GM10266 (cell line): Measurements from ENCODE around the gene KIRREL1.

Source experiments
- DNase-seq: peaks from one replicate; pipeline ENCODE4 v3.0.0; 2012; ENCODE audit errors: extremely low spot score
- TF ChIP-seq, protein P1 (sequence below): IDR thresholded peaks from 2 replicates; pipeline ENCODE4 v1.5.1; 2012; ENCODE audit warnings: mild to moderate bottlenecking, low read depth; ENCODE audit not compliant: control insufficient read depth, insufficient read depth; ENCODE audit errors: missing control alignments

Gene KIRREL1

DNA sequence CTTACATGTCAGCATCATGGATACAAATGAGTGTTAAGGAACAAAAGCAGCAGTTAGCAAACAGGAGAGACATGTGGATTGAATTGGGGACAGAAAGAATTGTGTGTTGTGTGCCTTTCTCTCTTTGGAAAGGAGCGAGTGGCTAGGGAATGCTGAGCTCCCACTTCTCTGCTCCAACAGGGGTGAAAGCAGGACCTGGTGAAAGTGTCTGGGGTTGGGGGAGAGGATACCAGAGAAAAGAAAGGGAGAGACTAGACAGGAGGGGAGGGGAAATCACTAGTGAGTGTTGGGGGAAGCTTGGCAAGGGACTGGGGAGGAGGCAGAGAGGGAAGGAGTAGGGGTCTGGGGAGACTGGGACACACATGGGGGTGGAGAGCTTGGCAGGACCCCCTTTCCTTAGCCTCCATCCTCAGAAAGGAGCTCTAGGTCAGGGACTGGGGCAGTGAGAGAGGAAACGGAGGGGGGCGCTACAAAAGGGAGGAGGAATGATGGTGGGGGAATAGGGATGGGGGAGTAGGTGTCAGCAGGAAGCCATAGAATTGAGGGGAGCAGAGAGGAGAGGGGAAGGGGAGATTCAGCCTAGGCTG lies 2.2 kb downstream of the KIRREL1 start:
- no peak for DNase-seq
- TF ChIP-seq, protein P1, sequence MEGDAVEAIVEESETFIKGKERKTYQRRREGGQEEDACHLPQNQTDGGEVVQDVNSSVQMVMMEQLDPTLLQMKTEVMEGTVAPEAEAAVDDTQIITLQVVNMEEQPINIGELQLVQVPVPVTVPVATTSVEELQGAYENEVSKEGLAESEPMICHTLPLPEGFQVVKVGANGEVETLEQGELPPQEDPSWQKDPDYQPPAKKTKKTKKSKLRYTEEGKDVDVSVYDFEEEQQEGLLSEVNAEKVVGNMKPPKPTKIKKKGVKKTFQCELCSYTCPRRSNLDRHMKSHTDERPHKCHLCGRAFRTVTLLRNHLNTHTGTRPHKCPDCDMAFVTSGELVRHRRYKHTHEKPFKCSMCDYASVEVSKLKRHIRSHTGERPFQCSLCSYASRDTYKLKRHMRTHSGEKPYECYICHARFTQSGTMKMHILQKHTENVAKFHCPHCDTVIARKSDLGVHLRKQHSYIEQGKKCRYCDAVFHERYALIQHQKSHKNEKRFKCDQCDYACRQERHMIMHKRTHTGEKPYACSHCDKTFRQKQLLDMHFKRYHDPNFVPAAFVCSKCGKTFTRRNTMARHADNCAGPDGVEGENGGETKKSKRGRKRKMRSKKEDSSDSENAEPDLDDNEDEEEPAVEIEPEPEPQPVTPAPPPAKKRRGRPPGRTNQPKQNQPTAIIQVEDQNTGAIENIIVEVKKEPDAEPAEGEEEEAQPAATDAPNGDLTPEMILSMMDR: no peak

DNA sequence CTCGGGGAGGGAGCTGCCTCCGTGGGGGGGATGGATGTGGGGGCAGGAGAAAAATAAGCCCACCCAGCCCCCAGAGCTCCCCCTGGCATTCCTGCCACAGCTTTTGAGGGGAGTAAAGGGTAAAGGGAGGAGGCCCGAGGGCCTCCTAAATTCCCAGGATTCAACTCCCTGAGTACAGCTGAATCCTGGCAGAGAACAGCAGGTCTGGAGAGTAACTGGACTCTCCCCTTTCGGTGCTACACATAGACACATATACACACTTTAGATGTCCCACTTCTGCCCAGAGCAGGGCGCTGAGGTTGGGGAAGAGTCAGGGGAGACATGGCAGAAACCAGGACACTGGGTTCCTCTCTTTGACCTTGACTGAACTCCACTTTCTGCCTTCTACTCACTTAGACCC lies 3.0 kb downstream of the KIRREL1 start:
- no peak for DNase-seq
- TF ChIP-seq, protein P1: no peak

DNA sequence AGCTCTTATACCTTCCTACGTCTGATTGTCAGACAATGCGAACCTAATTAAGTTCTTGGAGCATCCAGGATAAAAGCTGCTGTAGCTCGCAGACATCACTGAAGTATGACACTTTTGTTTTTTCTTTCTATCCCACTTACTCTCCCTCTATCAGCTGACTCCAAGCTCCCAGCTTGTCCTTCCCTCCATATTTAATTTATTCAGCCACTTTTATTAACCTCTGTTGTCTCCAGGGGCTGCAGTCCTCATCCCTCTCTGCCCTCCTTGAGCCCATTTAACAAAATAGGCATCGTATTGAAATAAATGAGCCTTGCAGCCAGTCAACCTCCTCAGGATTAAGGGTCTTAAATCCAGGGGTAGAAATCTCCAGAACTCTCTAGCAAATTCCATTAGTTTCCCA lies 7.1 kb downstream of the KIRREL1 start:
- no peak for DNase-seq
- TF ChIP-seq, protein P1: no peak

DNA sequence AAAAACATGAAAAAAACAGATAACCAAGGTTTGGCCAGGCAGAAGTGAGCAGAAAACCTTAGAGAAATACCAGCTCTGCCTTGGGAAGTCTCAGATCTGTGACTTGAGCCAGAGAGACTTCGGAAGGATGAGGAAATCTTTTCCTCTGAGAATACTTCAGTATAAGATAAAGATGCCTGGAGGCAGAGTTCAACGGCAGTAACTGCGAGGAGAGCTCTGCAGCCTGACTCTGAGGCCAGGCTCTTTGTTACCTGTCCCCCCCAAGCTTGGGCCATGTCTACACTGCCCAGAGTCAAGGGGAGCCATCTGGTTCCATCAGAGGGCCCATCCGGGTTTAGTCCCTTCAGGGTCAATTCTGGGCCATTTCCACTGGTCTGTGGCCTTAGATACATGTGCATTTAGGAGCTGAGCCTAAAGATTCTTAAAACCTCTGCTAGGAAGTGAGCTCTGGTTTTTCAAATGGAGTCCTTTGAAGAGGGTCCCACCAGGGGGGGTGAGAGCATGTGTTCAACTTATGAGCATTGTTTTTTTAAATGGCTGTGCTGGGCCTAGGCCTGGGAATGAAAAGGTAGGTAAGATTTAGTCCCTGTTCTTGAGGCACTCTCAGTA lies 8.7 kb downstream of the KIRREL1 start:
- no peak for DNase-seq
- TF ChIP-seq, protein P1: no peak

DNA sequence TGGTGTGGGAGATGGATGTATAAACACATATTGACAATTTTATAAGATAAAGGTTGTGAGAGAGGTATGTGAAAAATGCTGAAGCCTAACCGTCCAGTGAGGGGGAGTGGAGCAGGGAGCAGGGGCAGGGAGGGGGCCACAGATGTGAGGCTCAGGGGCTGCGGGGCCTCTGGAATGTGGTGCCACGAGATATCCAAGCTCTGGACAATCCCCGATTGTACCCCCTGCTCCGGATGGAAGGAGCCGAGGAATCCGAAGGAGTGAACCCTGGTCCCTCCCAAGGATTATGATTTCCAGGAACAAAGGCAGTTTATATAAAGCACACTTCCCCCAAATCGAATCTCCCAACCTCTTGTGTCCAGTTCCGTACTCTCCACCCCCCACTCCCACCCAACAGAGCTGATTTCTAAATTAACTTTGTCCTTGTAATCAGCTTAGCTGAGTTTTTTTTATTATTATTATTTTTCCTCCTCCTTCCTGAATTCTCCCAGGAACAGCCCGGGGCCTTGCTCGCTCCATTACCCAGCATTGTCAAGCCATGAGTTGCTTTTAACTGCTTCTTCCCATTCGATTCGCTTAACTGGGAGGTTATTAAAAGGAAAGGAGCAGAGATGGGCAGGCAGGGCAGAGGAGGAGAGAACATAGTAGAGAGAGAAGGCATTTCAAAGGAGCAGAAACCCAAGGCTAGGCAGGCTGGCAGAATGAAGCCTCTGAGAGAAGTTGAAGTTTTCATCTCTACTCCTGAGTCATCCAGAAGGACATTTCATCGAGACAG lies 9.4 kb downstream of the KIRREL1 start:
- DNase-seq: no peak
- TF ChIP-seq, protein P1: no peak

DNA sequence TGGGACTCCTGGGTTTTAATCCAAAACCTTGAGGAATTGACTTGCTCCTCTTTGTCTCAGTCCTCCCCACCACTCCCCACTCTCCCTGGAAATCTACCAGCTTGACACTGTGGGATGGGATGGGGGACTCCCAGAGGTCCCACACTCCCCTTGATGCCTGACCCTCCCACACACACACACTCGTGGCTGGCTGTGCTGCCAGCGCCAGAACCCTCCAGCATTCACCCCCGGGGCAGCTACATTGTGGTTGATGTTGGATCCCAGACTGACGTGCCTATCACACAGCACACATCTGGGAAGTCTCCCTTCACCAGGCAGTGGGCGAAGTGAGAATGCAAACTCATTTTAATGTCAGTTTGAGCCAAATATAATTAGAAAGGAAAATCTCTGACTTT lies 10.0 kb downstream of the KIRREL1 start:
- no peak for DNase-seq
- TF ChIP-seq, protein P1: no peak

DNA sequence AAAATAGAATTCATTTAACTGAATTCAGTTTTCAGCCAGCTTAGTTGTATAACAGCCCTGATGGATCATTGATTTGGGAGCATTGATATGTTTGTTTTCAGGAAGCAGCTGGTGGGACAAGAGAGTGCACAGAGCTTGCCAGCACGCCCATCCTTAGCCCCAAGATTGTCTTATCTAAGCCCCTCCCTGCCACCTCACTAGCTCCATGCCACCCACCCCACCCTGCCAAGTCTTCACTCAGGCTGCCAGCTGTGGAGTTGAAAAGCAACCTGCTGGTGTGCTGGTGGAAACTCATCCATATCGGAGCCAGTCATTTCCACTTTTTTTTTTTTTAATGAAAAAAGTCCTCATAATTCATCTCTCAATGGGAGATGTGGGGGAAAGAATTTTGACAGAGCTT lies 11.8 kb downstream of the KIRREL1 start:
- no peak for DNase-seq
- TF ChIP-seq, protein P1: no peak
